NCI-H2029 (cell line): ENCODE measurements around the gene PRKAG2.
"Not testable (repeated sequence)": the region's sequence is repeated elsewhere in the genome, so short reads cannot be mapped to it uniquely, and the experiment has no call there.

Experiments
- DNase-seq: peaks from one replicate; lab custom pipeline; 2025; lab: John Stamatoyannopoulos, UW

PRKAG2 gene

GRCh38 chr7:151764056-151764920 is 112.6 kb downstream of the PRKAG2 start:
- no peak for DNase-seq

- DNase-seq: no peak
These were observed 113.4 kb downstream of the PRKAG2 start for GRCh38 chr7:151763420-151763984.

DNA sequence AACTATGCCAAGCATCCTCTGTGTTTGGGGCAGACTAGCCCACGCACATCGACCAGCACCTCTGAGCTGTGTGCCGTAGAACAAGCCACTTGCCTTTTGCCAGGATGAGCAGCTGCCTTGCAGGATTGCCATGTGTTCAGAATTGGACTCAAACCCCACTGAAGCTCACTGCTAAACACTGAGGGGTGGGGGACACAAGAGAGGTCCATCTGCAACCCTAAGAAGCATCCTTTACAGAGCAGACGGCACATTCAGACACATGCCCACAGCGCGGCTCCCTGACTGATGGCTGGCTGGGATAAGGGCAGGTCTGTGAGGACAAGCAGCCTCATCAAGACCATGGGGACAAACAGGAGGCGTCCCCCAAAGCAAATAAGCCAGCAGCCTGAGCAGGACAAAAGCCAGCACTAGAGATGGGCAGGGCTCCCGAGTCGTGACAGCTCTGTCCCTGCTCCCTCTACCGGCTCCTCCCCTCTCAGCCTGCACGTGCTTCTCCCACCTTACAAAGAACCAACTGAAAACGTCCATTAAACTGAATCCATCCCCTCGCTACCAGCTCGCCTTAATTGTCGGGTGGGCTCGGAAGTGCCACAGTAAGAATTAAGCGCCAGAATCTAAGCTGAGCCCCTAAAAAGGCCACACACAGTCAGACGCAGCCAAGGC is 114.2 kb downstream of the PRKAG2 start:
- DNase-seq: no peak

DNA sequence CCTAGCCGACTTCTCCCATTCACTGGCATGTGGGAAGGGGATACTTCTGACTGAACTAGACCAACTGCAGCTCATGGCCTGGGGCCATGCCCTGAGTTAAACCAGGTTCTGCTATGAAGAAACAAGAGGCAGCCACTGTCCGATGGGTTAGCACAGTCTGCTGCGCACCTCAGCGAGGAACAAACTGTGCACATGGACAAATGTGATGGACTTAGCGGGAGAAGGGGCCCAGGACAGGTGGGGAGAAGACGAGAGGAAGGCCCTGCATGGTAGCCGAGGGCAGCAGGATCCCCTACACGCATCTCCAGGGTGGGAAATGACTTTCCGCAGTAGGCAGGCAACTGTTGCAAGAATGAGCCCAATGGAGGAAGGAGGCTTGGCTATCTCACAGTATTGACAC is 115.0 kb downstream of the PRKAG2 start:
- DNase-seq: no peak

- no peak for DNase-seq
These were observed 115.7 kb downstream of the PRKAG2 start for GRCh38 chr7:151761231-151761630.

DNA sequence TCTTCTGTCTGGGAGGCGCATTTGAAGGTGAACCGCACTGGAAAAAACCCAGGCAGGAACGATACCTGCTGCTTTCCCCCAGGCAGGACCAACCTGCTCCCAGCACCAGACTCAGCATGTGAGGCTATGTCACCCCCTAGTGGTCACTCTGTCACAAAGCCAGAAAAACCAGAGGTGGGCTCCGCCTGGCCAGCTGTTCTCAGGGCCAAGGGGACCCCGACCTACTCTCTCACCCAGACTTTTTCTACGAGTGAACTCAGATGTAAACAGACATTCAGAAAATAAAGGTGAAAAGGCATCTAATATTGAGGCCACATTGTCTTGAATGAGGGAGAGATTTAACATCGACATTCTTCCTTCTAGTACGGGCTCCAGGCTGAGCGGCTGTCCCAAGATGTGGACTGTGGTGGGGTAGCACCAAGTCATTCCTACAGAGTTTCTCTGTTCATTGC is 117.3 kb downstream of the PRKAG2 start:
- peak; percentile 31 for DNase-seq

GRCh38 chr7:151758622-151759540 is 118.0 kb downstream of the PRKAG2 start:
- no peak for DNase-seq

DNA sequence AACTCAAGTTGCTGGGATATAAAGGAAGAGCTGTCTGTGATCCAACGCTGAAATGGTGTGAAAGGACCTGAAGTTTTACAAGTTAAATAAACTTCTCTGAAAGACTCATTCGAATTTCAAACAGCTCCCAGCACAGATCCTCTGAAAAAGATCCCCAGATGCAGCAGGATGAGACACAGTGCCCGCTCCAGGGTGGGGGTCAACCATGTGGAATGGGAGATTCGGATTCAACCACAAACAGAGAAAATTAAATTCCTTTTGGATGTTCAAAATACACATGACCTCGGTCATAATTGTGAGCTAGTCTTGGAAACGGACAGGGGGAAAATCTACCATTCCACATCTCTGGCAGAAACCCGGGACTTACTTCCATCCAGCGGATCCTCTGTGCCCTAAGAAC is 119.6 kb downstream of the PRKAG2 start:
- no peak for DNase-seq

- no peak for DNase-seq
These were observed 120.0 kb downstream of the PRKAG2 start for GRCh38 chr7:151756866-151757265.

DNA sequence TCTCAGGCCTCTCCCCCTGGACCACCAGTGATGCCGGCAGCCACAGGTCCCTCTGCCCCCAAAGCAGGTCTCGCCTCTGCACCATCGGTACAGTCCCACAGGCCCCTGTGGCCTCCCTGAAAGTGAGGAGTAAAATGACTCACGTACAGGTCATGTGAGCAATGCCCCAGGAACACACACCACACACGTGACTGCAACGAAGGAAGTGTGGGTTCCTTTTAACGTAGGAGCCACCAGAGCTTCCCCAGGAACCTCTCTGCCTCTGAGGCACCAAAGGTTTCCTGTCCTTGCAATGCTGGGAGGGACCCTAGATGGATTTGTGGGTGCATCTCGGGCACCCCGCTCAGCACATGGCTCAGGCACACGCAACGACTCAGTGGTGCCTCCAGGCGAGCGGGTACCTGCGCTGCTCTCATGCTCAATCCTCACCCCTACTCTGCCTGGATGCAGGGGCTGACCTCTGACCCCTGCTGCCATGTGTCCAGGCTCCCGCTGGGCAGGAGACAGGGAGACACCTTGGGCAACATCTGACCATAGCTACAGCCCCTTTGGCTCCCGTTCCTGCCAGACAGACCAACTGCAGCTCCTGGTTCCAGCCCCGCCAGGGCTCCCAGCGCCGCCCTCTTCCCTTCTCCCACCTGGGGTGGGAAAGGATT is 120.7 kb downstream of the PRKAG2 start:
- DNase-seq: no peak

- no peak for DNase-seq
These were observed 121.6 kb downstream of the PRKAG2 start for GRCh38 chr7:151755131-151755801.

GRCh38 chr7:151754688-151755130 is 122.2 kb downstream of the PRKAG2 start:
- no peak for DNase-seq

- no peak for DNase-seq
These were observed 122.7 kb downstream of the PRKAG2 start for GRCh38 chr7:151754142-151754590.

GRCh38 chr7:151752816-151753595 is 123.9 kb downstream of the PRKAG2 start:
- no peak for DNase-seq

DNA sequence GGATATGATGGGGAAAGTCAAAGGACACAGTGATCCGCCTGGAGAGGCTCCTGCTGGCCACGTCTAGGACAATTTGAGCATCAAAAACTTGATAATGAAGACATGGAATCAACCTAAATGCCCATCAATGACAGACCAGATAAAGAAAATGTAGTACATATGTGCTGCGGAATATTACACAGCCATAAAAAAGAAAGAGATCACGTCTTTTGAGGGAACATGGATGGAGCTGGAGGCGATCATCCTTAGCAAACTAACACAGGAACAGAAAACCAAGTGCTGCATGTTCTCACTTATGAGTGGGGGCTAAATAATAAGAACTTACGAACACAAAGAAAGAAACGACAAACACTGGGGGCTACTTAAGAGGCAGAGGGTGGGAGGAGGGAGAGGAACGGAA is 124.9 kb downstream of the PRKAG2 start:
- no peak for DNase-seq

- no peak for DNase-seq
These were observed 128.2 kb downstream of the PRKAG2 start for GRCh38 chr7:151748733-151749132.

DNA sequence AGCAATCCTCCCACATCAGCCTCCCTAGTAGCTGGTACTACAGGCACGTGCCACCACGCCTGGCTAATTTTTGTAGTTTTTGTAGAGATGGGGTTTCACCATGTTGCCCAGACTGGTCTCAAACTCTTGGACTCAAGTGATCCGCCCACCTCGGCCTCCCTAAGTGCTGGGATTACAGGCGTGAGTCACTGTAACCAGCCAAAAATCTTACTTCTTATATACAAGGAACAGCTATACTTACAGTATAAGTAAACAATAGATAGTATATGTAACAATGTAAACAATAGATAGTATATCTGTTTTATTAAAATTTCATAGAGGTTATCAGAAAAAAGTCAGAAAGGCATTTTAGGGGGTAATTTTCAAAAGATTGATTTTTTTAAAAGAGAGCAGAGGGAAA is 128.9 kb downstream of the PRKAG2 start:
- not testable (repeated sequence) for DNase-seq

- no peak for DNase-seq
These were observed 131.2 kb downstream of the PRKAG2 start for GRCh38 chr7:151745706-151746105.

GRCh38 chr7:151744656-151745638 is 132.0 kb downstream of the PRKAG2 start:
- DNase-seq: peak; percentile 50
